Non-pigmented ciliary epithelial cell (primary cell): ENCODE data around the gene TANC1.
"Not testable (repeated sequence)": the region's sequence is repeated elsewhere in the genome, so short reads cannot be mapped to it uniquely, and the experiment has no call there.

Experiments
- DNase-seq: peaks from one replicate; pipeline ENCODE4 v3.0.0-alpha.2; 2010; ENCODE audit warnings: low read depth

Gene TANC1

DNA sequence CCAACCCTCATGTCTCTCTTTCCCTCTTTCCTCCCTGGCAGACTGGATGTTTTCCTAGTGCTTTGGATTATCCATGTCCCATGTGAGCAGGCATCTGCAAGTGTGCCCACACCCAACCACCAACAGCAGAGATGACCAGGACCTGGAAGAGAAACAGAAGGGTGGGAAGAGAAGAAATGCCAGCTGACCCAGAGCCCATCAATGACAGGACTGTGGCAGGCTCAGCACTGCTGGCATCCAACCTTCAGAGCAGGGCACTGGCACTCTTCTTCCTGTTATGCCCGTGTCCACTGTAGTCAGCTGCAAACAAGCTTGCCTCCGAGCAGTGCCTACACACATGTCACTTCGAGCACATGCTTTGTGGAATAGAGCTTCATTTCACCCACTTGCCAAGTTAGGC is 121.1 kb downstream of the TANC1 start:
- DNase-seq, result no peak

DNA sequence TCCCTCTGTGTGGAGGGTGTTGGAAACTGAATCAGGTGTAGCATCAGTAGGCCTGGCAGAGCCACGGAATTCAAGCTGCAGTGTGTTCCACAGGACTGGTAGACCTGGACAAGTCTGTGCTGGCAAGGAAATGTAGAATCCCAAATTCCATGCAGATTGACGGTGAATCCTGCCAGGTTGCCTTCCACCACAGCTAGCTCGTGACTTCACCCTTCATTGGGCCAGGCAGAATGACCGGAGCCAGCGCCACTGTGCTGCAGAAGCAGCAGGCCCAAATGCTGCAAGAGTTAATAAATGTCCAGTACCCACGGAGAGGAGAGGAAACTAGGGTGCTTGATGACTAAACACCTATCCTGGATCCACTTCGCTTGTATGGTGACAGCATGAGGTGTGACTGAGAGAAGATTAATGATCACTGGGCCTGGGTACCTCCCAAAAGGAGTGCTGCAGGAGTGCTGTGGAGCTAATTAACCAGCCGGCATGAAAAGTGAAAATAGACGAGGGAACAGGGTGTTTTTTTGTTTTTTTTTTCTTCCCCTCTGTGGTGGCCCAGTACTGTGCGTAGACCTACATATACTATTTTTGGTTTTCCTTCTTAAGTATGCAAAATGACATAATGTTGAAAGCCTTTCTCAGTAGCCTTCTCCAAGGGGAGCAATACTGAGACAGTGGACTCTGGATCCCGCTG is 122.2 kb downstream of the TANC1 start:
- DNase-seq, result no peak

DNA sequence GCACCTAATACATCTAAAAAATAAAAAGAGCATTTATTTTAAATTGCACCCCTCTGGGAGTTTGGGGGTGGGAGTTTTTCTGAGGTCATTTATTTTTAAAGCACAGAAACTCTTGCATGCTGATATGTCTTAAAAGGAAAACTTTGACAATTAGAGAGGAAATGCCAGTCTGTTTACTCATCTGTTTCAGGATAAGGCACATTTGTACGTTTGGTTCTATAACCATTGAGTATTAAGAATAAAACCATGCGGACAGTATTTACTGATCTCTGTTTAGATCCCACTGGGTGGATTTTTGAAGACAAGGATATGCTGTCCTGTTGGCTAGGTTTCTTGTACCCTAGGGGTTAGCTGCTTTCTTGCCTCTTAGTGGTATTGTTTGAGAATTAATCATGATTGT is 122.9 kb downstream of the TANC1 start:
- DNase-seq, result no peak

DNA sequence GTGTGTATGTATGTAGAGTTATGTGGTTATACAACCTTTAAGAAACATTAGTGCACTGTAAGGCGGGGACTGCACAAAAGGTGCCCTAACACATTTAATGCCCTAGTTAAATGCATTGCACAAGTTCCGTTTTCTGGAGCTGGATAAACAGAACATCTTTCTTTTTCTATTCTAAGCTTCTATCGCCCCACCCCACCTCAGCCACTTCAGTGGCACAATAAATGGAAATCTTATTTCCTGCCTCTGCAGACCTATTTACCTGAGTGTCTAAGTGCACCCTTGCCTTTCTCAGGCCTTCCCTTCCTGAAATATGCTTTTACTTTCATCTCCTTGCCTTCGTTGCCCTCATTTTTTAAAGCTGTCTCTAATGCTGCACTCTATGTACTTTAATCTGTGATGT is 123.5 kb downstream of the TANC1 start:
- no peak for DNase-seq

DNA sequence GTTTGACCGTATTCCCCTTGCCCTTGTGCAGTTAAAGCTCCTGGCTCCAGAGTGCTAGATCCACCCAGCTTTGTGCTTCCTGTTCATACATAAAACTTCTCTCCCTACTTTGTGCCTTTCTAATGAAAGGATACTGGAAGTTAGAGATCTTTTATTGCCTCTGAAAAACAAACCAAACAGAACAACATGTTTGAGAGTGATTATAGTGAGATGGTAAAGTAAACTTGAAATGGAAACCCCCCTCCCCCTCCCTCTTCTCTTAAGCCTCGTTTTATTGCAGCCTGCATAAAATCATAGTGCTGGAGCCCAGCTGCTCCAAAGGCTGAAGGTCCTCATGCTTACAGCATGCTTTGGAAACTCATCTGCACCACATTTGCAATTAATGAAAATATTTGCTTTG is 125.1 kb downstream of the TANC1 start:
- DNase-seq, result no peak

DNA sequence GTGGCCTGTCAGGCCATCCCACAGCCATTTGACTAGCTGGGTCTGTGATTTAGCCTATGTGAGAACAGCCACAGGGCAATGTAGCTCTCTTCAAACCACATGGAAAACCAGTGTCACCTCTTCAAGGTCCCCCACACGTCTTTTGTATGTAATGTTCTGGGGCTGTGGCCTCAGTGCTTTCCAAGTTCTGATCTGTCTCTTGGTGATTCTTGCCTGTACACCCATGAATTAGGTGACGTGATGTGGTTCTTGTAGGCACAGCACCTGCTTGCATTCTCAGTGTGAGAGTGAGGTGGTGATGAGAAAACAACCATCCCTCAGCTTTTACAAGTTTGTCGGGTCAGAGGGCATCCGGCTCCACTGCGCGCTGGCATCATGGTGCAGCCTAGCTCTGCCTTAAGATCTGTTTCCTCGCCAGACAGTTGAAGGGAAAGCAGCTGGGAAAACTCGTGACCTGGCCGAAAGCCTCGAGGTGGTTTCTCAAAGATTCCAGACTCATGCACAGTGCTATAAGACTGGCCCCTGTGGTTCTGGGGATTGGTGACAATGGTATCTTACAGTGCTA is 125.8 kb downstream of the TANC1 start:
- no peak for DNase-seq

DNA sequence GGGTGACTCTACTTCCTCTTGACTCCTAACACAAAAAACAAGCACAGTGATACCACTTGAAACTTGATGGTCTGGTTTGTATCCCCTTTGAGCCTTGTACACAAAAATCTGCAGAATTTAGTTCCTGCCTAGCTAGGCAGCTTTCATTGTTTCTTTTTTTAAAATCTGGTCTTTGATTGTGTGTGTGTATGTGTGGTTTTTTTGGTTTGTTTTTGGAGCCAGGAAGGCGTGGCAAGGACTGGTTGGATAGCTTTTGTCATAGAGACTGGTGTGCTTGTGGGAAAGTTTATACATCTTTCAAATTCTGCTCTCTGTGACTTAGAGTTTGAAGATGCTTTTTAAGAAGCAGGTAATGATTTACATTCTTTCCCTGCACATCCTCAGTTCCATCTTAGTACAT is 127.4 kb downstream of the TANC1 start:
- no peak for DNase-seq

DNA sequence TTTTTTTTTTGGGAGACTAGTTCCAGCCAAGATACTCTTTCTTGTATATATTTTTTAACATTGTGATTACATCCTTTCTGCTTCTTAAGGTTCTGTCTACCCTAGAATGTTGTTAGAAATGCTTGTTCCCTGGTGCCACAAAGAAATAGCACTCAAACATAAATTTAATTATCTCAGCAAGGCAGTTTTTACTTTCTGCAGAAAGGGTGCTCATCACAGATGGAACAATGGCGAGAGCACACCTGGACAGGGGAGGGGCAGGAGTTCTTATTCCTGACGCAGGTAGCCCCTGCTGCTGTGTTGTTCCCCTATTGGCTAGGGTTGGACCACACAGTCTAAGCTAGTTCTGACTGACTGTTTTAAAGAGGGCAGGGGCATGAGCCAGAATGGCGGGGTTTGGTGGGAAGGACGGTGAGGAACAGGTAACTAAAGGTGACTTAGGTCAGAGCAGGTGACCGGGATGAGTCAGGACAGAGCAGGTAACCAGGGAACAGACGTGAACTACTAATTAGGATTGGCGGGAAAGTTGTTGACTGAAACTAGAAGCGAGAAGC is 127.9 kb downstream of the TANC1 start:
- not testable (repeated sequence) for DNase-seq

DNA sequence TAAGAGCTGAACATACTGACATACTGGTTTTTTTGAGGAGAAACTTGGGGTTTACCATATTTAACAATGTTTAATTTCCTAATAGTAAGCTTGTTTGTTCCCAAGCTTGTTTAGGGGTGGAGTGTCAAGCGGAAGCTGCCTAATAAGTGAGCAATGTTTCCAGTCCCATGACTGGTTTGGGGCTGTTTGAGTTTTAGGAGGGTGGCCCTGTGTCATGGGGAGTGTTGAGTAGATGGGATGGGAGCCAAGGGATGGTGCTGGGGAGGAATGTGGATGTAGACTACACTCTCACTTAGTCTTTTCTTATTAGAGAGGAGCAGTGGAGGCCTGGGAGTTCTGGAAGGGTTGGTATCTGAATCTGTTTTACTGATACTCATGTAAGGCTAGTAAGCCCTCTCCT is 128.5 kb downstream of the TANC1 start:
- DNase-seq, result no peak

DNA sequence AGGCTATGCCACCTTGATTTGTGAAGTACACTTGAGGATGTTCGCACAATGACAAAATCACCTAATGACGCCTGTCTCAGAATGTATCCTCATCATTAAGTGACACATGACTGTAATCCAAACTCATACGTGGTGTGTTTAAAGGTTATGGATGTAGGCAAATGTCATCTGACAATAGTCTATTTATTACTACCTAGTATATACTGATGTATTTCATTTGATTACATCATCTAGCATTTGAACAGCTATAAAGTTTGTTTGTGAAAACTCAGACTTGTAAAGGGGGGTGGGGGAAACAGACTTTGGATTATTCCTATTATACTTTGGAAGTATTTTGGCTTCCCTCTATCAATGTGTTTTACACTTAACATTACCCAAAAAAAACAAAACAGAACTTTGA is 129.9 kb downstream of the TANC1 start:
- DNase-seq, result no peak

DNA sequence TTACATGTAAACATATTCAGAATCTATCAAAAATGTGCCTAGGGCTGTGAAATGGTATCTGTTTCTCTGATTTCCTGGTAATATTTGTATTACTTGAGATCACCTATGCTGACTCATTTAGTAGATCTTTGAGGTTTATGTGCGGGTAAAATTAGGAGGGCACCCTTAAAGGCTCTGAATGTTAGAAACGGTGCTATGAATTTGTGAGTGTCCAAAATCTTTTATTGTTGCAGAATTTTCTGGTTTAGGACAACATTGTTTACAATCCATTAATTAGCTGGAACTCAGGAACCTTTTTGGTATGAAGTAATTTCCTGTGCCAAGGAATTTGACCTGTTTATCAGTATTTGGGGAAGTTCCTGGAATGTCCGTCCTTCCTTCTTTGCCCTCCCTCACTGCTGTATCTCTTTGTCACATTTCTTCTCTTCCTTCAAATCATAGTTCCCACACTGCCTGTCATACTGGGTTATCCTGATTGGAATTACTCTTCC is 130.5 kb downstream of the TANC1 start:
- no peak for DNase-seq

DNA sequence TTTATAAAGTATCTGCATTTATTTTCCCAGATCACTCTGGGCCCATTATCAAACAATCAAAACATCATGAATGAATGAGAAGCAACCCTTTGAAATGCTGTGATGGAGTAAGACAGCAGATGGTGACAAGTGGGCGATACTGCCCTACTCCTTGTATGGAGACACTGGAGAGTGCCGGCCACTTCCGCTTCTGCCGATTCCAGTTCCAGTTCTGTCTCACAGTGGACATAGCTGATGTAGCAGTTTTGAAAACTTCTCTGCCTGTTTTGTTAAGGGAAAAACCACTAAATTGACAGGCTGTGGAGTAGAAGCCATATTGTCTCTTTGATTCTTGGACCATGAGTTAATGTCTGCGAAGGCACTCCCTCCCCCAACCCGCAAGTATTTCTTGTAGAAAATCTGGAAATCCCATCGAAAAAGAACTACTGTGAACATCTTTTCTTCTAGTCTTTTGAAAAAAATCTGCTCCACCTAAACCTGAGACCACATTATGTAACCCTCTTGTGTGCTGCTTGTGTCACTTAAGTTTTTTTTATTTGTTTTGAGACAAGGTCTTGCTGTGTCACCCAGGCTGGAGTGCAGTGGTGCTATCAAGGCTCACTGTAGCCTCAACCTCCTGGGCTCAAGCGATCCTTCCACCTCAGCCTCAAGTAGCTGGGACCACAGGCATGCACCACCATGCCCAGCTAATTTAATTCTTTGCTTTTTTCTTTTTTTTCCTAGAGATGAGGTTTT is 133.5 kb downstream of the TANC1 start:
- no peak for DNase-seq

DNA sequence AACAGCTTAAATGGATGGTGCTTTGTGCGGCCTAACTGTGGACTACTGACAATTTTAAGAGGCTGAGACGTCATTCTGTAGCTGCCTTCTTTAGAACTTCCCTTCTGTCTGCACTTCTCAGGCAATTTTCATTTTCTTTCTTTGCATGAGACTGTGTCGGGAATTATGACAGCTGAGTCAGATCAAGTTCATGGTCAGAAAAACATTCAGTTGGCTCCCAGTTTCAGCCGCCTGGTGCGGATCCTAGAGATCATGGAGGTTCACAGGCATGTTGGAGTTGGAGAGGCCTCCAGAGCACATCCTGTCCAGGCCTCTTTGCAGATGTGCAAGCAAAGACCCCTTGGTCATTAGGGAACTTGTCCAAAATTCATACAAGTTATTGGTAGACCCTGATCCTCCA is 135.0 kb downstream of the TANC1 start:
- DNase-seq, result no peak

DNA sequence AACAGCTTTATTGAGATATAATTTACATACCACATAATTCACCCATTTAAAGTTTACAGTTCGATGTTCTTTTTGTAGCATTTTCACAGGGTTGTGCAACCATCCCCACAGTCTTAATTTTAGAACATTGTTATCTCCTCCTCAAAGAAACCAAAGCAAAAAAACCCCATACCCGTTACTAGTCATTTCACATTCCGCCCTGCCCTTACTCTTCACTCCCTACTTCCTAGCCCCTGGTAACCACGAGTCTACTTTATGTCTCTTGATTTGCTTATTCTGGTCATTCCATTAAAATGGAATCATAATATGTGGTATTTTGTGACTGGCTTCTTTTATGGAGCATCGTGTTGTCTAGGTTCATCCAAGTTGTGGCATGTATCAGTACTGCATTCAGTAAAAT is 137.7 kb downstream of the TANC1 start:
- DNase-seq, result no peak

DNA sequence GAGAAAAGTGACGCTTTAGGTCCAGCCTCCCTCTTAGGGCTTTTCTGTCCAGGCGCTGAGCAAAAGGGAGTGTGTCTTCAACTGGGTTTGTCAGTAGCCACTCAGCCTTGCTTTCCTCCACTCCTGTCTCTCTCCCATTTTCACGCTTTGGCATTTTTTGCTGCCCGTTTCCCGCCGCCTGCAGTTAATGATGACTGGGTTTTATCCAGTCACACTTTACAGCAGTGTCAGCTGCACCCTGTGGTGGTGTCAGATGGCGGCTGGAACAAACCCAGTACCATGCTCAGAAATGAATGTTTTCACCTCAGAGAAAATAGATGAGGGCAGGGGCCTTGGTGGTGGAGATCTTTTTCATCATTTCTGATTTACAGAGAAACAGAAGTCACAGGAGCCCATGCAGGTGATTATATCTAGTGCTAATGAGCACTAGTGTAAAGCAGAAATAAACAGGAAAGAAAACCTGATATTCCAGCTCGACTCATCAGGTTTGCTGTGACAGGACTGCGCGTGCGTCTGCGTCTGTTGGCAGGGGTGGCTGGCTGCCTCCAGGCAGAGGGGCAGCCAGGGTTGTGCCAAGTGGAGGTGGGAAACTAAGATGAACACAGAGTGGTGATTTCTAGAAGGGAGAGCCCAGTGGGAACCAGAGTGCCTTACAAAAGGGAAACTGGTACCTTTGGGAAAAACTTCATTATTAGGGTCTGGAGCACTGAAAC is 139.9 kb downstream of the TANC1 start:
- no peak for DNase-seq

DNA sequence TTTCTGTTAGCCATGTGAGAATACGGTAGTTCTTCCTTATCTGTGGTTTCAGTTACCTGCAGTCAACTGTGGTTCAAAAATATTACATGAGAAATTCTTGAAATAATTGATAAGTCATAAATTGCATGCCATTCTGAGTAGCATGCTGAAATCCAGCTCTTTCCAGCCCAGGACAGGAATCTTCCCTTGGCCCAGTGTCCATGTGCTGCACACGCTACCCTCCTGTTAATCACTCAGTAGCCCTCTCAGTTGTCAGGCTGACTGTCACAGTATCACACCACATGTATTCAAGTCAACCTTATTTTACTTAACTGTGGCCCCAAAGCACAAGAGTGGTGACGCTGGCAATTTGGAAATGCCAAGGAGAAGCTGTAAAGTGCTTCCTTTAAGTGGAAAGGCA is 141.1 kb downstream of the TANC1 start:
- no peak for DNase-seq

DNA sequence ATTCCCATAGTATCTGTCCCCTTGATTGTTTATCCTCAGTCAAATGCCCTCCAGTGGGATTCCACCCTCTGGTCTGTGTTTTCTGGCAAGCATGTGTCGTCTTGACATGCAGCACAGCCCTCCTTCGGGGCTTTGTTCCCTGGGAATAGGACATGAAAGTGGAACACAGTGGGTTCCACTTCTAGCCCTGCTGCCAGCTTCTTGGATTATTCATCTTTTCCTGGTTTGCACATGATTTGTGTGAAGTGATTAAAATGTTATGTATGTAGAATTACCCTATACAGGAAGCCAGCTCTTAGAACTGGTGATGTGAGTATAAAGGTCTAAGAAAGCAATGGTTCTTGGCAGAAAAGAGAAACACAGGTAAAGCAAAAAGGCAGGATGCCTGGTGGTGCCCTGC is 142.3 kb downstream of the TANC1 start:
- no peak for DNase-seq

DNA sequence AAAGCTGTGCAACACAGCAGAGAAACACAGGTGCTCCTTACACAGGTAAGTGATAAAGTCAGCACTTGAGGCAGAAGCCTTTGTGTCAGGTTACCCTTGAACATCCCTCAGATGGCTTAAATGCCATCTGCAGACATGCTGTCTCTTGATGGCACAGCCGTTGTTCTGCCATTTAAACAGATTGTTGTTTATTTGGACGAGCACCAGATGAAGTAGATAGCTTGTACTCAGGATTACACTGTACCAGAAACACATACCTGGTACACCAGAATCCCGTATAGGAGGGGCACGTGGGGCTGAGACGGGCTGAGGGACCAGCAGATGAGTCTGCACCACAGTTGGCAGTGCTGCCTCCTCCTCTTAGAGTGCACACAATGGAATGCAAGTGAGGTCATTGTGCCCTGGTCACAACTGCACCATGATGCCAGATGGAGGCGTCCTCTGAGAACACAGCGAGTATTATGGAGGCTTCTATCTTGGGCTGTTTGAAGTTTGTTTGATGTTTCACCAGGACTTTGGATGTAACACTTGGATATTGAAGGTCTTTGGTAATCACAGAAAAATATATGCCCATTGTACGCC is 143.0 kb downstream of the TANC1 start:
- no peak for DNase-seq

DNA sequence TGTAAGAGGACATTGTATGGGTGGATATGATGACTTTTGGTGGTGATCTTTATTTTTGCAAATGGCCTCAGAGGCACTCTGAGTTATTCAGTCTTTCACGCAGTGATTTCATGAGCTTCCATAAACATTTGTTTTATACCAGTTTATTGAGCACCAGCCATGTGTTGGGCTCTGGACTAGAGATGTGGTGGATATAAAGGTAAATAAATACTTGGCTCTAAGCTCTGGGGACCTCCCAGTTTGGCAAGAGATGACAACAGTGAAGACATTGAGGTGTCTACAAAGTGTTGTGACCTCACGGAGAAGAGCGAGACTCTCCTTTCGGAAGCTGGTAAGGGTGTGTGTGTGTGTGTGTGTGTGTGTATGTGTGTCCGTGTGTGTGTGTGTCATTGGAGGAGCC is 146.4 kb downstream of the TANC1 start:
- no peak for DNase-seq

DNA sequence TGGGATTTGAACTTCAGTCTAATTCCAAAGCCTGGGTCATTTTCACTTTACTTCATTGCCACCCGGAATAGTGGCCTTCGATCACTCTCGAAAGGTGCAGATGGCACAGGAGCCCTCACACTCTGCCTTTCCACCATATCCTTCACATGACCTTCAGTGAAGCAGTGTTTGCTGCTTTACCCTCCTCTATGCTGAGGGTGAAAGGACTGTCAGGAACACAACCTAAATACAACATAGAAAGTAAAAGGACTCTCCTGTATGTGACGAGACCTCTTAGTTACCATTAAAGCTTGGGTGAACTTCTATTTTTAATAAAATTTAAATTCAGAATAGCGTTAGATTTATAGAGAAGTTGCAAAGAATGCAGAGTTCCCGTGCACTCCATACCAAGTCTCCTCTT is 148.5 kb downstream of the TANC1 start:
- no peak for DNase-seq

DNA sequence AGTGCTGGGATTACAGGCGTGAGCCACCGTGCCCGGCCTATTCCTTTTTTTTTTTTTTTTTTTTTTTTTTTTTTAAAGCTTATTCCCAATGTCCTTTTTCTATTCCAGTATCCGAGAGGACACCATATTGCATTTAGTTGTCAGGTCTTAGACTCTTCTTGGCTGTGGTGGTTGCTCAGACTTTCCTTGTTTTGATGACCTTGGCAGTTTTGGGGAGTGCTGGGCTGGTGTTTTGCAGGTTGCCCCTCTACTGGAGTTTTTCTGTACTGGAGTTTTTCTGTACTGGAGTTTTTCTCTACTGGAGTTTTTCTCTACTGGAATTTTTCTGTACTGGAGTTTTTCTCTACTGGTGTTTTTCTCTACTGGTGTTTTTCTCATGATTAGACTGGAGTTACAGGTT is 149.2 kb downstream of the TANC1 start:
- no peak for DNase-seq
